ENCODE data around the gene PFDN6.

- TF ChIP-seq ARNT (IDR thresholded peaks at IDR 0.05) = no peak
- no peak for TF ChIP-seq TARDBP (IDR thresholded peaks at IDR 0.05)
Measured at GRCh38 chr6:33304216-33304615, 14.8 kb downstream of the PFDN6 start.
